ENCODE data around the gene CDKN3.

The CDKN3 gene

DNA sequence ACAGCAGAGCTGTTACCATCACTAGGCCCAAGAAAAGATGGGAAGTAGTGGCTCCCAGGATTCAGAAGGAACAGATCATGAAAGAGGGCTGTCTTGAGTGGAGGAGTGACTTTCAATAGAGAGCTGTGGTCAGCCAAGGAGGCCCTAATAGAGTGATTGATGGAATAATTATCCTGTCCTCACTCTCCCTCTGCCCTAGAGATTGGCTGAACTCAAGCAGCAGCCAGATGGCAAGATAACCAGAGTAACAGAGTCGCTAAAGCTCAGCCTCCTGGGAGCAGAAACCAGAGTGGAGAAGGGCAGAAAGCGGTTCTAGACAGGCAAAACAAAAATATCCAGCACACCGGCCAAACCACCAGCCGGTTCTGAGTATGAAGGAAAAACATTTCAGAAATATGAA lies 68.8 kb downstream of the CDKN3 start:
- DNase-seq (ENCODE audit: low spot score): no peak
- H3K36me3 Mint-ChIP-seq (ENCODE audit: low read depth): peaks cover 10% of the 10 kb centered on the region
- H3K4me3 Mint-ChIP-seq: no peak overlapping the region
- no peaks in the 10 kb centered on the region for H3K4me1 Mint-ChIP-seq (ENCODE audit: low read depth)
- H3K27me3 Mint-ChIP-seq (ENCODE audit: low read depth): peaks cover 2% of the 10 kb centered on the region
- no peak overlapping the region for H3K27ac Mint-ChIP-seq
- peaks cover 14% of the 10 kb centered on the region for H3K9me3 Mint-ChIP-seq

DNA sequence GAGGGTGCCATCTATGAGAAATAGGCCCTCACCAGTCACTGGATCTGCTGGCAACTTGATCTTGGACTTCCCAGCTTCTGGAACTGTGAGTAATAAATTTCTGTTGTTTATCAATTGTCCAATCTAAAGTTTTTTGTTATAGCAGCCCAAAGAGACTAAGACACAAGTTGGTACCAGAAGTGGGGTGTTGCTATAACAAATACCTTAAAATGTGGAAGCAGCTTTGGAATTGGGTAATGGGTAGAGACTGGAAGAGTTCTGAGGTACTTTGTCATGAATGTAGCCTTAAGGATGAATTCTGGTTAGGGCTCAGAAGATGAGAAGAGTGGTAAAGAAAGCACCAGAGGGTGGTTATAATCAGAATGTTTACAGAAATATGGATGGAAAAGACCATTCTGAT lies 70.5 kb downstream of the CDKN3 start:
- Mint-ChIP-seq H3K9me3 (peaks cover 14% of the 10 kb centered on the region), H3K36me3 (ENCODE audit: low read depth) (peaks cover 10% of the 10 kb centered on the region), H3K27me3 (ENCODE audit: low read depth) (peaks cover 2% of the 10 kb centered on the region), H3K4me3 (no peak overlapping the region), H3K4me1 (ENCODE audit: low read depth) (no peaks in the 10 kb centered on the region), H3K27ac (no peak overlapping the region)
- DNase-seq (ENCODE audit: low spot score): no peak
